SKM-1 treated with dmso at 0.1 percent for 144 hours (cell line): ENCODE measurements around the gene AMPD2.
"Not testable (repeated sequence)": the region's sequence is repeated elsewhere in the genome, so short reads cannot be mapped to it uniquely, and the experiment has no call there.

ENCODE experiments used
- DNase-seq: peaks from one replicate; lab custom pipeline; 2025; ENCODE audit not compliant: unreplicated experiment; lab: John Stamatoyannopoulos, UW

AMPD2 gene

GRCh38 chr1:109676683-109677381, 57.2 kb downstream of the AMPD2 start:
- not testable (repeated sequence) for DNase-seq

GRCh38 chr1:109677459-109677858, 57.8 kb downstream of the AMPD2 start:
- no peak for DNase-seq

- DNase-seq: not testable (repeated sequence)
These were observed 59.0 kb downstream of the AMPD2 start for GRCh38 chr1:109678637-109679036.
